AG10803 (cell line): Measurements from ENCODE around the gene NUCKS1.

Experiments
- DNase-seq: peaks from one replicate; pipeline ENCODE4 v3.0.0; 2010; ENCODE audit warnings: low read depth
- H3K4me3 ChIP-seq: 2 replicates; pipeline ENCODE4 v1.5.1; 2011; ENCODE audit warnings: mild to moderate bottlenecking, low read length, control low read depth
- CTCF ChIP-seq: conservative IDR thresholded peaks from 2 replicates; pipeline ENCODE4 v1.5.1; 2011; ENCODE audit warnings: mild to moderate bottlenecking, low read length, control low read depth, inconsistent platforms

Gene NUCKS1

GRCh38 chr1:205663286-205663936 lies 86.6 kb downstream of the NUCKS1 start:
- DNase-seq: no peak
- no peak for TF ChIP-seq CTCF
- no peak overlapping the region for H3K4me3 ChIP-seq
